NCI-H2196 treated with DMSO at 0.1 percent for 48 hours (cell line): ENCODE results near the gene MRPL52.
"Not testable (repeated sequence)": the region's sequence is repeated elsewhere in the genome, so short reads cannot be mapped to it uniquely, and the experiment has no call there.

Experiments used
- DNase-seq: peaks from one replicate; lab custom pipeline; 2025; ENCODE audit not compliant: unreplicated experiment; lab: John Stamatoyannopoulos, UW

The MRPL52 gene

DNA sequence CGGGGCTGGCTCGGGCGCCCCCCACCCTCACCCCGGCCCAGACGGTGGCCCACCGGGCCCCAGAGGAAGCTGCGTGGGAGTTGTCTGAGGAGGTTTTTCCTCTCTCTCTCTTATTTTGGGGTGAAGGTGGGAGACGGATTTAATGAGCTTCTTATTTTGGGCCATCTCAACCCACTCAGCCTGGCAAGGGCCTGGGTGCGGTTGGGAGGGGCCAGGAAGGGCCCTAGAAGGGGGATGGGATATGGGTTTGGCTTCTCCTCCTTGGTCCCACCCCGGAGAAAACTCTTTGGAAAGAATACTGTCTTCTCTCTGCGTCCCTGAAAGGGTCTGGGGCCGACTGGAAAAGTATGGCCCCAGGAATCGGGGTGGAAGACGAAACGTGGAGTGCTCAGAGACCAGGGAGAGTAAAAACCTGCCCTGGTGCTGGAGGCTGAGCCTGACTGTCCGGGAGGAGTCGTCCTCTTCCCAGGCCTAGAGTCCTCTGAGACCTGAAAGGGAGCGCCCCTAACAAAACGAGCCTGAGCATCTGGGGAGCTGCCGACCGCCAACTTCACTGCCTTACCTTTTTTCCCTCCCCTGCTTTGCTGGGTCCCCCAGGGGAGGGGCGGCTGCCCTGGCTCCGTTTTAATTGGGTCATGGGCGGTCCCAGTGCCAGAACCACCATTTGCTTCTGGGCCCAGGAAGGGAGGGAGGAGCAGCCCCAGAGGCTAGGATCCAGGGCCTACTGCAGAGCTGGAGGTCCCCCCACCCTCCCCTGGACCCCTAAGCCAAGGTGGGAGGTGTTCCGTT, 8.3 kb downstream of the MRPL52 start:
- no peak for DNase-seq

DNA sequence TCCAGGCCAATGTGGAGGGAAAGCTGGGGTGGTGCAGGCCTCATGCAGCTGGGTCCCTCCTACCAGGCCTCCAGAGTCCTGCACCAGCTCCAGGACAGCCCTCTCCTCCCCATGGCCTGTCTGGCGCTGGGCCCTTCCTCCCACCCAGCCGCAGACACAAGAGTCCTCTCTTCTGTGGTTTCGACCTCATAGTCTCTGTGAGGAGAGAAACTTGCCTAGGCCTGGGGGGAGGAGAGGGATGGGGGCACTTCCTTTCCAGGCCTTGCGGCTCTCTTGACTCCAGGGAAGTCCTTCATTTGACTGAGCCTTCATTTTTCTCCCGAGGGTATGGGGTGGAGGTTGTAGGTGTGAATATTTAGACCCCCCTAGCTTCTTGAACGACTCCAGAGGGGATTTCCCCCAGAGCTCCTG, 8.9 kb downstream of the MRPL52 start:
- no peak for DNase-seq

DNA sequence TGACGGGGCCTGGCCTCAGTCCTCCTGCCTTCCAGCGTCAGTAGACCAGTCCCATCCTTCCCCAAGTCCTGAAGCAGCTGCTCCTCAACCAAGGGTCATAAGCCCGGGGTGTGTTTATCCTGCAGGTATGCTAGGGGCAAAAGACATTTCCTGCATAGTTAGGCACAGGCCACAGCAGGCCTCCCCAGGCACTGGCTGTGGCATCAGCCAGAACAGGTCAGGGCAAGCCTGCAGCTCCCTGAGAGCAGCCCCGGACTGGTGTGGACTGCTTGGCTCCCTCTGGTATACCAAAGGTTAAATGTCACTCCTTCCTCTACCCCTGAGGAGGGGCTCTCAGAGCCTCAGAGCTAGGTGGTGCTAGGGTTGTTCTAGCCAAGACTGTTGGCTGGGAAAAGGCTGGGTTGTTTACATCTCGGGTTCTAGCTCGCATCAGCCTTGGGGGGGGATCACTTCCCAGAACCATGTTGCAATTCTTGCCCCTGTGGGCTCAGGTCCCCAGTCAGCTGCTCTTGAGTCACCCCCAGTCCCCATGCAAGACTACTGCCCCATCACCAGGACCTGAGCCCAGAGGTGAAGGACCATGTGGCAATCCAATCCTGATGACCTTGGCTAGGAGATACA, 9.6 kb downstream of the MRPL52 start:
- no peak for DNase-seq

DNA sequence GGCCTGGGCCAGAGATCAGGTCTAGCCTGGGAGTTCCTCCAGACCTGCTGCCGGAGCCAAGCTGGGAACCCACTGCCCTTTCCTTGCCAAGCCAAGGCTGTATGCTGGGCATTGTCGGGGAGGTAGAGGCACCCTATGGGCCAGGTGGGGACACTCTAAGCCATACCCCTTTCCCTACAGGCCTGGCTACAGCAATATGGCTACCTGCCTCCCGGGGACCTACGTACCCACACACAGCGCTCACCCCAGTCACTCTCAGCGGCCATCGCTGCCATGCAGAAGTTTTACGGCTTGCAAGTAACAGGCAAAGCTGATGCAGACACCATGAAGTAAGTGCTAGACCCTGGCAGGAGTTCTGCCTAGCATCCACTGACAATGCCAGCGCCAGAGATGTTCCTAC, 11.6 kb downstream of the MRPL52 start:
- DNase-seq, result no peak

DNA sequence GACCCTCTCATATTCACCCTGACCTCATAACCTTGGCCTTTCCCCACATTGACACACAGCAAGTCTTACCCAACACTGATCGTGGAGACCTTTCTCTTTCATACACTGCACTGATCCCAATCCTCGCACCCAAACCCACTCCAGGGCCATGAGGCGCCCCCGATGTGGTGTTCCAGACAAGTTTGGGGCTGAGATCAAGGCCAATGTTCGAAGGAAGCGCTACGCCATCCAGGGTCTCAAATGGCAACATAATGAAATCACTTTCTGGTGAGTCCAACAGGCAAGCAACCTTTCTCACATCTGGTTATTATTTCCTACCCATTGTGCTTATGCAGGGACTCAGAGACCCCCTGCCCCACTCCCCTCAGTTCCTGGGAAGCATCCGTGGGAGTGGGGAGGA, 12.1 kb downstream of the MRPL52 start:
- DNase-seq, result no peak

DNA sequence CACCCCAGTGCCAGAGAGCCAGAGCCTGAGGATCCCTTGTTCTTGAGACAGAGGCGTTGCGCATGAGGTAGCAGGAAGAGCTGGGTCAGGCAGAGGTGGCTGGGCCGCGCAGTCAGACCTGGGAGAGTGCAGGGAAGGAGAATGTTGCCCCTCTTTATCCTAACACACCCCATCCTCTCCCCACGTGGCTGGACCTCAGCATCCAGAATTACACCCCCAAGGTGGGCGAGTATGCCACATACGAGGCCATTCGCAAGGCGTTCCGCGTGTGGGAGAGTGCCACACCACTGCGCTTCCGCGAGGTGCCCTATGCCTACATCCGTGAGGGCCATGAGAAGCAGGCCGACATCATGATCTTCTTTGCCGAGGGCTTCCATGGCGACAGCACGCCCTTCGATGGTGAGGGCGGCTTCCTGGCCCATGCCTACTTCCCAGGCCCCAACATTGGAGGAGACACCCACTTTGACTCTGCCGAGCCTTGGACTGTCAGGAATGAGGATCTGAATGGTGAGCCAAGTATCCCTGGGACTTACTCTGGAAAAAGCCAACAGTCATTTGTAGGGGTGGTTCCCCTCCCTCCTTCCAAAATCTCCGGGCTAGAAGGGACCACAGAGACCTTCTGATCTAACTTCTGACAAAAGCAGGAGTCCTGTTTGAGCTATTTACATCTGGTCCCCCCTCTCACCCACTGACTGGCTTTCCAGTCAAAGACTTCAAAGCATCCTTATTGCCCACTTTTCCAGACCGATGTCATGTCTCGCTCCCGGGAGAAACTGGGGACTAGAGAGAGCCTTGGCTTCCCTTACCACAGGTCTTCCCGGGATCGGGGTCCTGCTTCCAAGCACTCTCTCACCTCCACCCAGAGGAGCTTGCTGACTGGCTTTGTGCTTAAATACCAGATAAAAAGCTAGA, 12.8 kb downstream of the MRPL52 start:
- no peak for DNase-seq

DNA sequence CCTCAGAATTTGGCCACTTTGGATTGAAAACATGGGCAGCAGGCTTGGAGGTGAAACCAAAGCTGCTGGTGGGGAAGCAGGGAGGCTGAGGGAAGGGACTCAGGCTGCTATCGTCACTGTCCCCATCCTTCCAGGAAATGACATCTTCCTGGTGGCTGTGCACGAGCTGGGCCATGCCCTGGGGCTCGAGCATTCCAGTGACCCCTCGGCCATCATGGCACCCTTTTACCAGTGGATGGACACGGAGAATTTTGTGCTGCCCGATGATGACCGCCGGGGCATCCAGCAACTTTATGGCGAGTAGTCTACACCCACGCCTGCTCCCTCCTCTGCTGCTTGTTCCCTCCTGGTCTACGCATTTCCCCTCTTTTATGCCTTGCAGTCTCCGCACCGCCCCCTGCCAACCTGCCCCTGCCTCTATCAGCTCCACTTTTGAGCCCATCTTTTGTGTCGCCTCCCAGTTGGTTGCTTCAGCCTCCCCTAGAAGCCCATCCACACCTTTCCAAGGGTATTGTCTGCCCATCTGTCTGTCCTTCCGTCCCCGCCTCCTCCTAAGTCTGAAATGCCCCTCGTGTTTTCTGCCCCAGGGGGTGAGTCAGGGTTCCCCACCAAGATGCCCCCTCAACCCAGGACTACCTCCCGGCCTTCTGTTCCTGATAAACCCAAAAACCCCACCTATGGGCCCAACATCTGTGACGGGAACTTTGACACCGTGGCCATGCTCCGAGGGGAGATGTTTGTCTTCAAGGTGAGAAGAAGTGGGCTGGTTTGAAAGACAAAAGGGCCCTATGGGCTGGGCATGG, 13.6 kb downstream of the MRPL52 start:
- no peak for DNase-seq

DNA sequence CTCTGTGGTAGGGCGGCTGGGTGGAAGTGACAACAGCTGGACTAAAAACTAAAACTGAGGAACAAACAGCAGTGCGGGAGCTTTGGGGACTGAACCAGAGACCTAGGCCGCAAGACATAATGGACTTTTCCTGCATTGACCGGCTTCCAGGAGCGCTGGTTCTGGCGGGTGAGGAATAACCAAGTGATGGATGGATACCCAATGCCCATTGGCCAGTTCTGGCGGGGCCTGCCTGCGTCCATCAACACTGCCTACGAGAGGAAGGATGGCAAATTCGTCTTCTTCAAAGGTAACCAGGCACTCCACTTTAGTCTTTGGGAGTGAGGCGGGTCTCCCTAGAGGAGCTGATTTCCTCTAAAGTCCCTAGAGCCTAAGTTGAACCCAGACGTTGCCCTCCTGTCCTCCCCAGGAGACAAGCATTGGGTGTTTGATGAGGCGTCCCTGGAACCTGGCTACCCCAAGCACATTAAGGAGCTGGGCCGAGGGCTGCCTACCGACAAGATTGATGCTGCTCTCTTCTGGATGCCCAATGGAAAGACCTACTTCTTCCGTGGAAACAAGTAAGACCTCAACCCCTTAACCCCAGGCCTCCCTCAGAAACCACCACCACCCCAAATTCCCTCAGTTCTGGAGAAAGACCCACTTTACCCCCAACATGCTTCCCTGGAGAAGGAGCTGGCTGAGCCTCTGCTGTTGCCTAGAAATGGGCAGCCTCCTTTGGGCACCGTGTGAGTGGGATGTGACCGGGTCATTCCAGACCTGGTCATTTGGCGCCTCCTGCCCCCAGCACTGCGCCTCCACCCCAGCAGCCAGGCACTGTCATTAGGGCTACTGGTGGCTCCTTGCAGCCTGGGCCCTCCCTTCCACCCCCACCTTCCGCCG, 14.8 kb downstream of the MRPL52 start:
- no peak for DNase-seq

DNA sequence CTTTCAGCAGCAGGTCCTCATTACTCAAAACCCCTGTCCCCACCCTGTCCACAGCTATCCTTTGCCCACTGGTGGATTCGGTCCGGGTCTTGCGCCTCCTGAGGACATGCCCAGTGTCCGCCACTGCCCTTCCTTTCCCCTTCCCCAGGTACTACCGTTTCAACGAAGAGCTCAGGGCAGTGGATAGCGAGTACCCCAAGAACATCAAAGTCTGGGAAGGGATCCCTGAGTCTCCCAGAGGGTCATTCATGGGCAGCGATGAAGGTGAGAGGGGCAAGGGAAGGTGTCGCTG, 15.4 kb downstream of the MRPL52 start:
- DNase-seq, result no peak

DNA sequence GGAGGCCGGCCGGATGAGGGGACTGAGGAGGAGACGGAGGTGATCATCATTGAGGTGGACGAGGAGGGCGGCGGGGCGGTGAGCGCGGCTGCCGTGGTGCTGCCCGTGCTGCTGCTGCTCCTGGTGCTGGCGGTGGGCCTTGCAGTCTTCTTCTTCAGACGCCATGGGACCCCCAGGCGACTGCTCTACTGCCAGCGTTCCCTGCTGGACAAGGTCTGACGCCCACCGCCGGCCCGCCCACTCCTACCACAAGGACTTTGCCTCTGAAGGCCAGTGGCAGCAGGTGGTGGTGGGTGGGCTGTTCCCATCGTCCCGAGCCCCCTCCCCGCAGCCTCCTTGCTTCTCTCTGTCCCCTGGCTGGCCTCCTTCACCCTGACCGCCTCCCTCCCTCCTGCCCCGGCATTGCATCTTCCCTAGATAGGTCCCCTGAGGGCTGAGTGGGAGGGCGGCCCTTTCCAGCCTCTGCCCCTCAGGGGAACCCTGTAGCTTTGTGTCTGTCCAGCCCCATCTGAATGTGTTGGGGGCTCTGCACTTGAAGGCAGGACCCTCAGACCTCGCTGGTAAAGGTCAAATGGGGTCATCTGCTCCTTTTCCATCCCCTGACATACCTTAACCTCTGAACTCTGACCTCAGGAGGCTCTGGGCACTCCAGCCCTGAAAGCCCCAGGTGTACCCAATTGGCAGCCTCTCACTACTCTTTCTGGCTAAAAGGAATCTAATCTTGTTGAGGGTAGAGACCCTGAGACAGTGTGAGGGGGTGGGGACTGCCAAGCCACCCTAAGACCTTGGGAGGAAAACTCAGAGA, 16.3 kb downstream of the MRPL52 start:
- no peak for DNase-seq

DNA sequence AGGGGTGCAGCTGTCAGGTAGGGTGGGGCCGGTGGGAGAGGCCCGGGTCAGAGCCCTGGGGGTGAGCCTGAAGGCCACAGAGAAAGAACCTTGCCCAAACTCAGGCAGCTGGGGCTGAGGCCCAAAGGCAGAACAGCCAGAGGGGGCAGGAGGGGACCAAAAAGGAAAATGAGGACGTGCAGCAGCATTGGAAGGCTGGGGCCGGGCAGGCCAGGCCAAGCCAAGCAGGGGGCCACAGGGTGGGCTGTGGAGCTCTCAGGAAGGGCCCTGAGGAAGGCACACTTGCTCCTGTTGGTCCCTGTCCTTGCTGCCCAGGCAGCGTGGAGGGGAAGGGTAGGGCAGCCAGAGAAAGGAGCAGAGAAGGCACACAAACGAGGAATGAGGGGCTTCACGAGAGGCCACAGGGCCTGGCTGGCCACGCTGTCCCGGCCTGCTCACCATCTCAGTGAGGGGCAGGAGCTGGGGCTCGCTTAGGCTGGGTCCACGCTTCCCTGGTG, 17.2 kb downstream of the MRPL52 start:
- no peak for DNase-seq

DNA sequence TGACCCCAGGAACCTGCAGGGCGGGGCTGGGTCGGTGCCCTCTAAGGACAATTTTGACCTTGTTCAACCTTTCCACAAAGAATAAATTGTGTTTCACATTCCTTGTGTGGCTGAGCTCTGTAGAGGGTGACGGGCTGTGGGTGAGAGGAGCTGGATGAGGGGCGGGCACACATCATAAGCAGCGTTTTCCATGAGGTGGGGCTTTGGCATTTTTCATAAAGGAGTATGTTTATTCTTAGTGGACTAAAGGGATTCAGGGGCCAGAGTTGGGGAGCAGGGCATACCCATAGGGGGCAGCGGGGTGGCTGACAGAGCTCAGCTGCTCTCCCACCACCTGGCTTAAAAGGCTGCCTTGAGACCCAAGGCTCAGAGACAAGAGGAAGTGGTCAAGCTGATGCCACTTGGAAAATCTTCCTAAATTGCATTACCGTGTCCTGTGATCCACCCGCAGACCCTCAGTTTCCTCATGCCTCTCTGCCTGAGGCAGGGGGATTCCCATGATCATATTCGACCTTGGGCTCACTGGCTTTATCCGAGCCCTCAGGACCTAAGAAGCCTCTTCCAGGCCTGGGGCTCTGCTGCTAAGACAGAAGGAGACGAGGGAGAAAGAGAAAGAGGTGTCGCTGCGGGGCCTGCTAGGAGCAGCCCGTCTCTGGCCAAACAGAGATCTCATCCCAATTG, 18.1 kb downstream of the MRPL52 start:
- no peak for DNase-seq

DNA sequence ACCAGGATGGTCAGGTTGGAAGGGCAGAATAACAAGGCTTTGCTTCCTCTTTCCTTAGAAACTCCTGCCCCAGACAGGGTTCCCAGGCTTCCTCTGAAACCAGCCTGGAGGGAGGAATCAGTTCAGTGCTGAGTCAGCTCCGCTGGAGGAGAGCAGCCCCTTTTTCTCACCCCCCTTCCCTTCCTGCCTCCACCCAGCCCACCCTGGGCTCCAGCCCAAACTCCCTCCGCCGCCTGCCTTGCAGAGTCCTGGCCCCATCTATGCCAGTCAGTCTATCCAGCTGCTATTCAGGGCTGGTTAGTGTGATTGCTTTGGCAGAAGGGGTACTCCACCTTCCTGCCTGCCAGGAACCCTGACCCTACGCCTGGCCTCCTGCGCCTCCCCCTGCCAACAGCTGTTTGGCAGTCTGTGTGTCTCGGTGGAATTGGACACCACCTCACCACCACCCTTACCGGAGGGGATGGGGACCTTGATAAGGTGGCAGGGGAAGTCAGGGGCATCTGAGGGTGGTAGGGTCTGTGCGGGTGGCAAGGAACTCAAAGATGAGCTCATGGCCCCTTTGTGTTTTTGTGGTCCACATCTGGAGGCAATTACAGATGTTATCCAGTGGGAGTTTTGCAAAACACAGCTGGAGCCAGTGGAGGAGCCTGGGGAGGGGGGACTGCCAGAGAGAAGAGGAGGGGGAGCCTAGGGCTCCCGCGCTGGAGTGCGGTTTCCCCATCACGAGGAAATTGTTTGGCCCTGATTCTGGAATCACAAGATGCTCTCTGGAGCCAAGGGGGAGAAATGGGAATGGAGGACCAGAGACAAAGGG, 18.9 kb downstream of the MRPL52 start:
- DNase-seq, result no peak

DNA sequence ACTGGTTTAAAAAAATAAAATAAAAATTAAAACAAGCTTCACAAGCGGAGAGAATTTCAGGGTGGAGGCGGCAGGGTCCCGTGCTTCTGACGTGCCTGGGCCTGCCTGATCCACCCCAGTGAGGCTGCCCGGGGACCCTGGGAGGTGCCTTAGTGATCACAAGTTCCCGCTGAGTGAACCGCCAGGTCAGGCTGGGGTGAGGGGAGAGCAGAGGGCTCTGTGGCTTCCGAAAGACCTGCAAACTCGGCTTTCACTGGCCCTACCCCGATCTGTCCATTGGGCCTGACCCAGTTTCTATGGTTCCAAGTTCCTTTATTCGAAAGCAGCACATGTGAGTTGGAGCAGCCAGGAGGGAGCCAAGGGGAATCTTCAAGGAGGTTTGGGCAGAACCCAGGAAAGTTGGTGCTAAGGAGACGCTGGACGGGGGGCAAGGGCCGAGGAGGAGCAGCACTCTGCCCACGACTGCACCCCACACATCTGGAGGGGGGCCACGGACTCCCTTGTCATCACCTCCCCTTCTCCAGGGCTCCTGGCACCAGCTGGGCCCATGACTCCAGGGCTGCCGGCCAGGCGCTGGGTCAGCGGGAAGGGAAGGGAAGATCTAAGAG, 19.6 kb downstream of the MRPL52 start:
- no peak for DNase-seq

DNA sequence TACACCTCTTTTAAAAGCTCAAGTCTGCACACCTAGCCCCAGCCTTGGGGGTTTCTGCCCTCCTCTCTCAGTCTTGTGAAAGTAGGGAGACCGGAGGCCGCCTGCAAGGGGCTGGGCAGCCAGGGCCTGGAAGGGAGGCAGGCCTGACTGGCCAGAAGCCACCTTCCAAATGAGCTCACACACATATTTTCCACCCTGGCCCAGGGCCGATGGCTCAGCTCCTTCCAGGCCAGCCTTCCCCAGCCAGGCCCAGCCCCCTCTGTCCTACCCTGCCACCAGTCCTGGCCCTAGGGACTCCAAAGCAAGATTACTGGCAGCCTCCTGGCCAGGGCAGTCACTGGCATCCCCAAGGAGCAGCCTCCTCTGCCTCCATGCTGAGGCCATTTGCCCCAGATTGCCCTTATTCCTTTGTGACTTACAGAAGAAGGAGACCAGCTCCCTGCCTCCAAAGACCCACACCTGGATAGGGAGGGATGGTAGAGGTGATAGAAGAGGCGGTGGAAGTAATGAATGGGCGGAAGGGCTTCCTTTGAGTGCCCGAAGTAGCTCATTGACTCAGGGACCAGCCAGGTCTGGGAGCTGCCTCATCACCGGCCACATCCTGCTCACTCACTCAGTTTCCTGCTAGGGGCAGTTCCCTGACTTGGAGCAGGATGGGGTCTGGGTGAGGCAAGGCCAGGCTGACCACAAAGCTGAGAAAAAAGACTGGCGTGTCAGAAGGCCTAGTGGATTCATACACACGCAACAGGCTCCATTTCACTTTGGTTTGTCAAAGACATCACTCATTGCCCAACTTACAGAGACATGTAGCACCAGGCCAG, 21.5 kb downstream of the MRPL52 start:
- no peak for DNase-seq

DNA sequence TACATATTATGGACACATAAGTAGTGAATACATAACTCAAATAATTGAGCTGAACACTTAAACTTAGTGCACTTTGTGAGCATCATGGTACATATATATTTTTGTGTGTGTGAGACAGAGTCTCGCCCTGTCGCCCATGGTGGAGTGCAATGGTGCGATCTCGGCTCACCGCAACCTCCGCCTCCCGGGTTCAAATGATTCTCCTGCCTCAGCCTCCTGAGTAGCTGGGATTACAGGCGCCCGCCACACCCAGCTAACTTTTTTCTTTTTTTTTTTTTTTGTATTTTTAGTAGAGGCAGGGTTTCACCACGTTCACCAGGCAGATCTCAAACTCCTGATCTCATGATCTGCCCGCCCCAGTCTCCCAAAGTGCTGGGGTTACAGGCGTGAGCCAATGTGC, 22.5 kb downstream of the MRPL52 start:
- not testable (repeated sequence) for DNase-seq

DNA sequence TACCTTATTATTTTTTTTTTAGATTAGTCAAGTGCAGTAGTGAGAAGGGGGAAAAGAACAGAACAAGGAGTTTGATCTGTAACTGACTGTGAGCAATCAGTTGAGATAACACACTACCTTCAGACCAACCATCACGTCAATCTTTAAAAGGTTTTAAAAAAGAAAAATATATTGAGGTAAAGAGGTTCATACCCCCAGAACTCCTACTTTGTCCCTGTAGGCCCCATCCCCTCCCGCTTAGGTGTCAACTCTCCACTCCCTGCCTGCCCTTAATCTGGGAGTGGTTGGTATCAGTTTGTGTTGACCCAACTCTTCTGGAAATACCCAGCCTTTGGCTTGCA, 22.9 kb downstream of the MRPL52 start:
- no peak for DNase-seq
